OCI-LY3 (cell line): ENCODE measurements around the gene PUS10.

Experiments
- H2AFZ ChIP-seq: fragments of 200-600, 300-600 bp; shearing (Covaris generic); 2 replicates; pipeline ENCODE4 v1.6.0; 2014; ENCODE audit warnings: antibody characterized with exemption, low read depth, low read length
- H3K27ac ChIP-seq: fragments of 200-600, 300-600 bp; sonication (generic); 2 replicates; pipeline ENCODE4 v1.5.1; 2014; ENCODE audit warnings: mild to moderate bottlenecking, low read length, moderate library complexity, mixed read lengths
- H3K27me3 ChIP-seq: fragments of 200-600, 300-600 bp; sonication (generic); 2 replicates; pipeline ENCODE4 v1.6.1; 2014; ENCODE audit warnings: low read depth, low read length, mixed read lengths
- H3K36me3 ChIP-seq: fragments of 200-600, 300-600 bp; sonication (generic); replicated peaks from 2 replicates; pipeline ENCODE3; 2014; ENCODE audit warnings: low read depth, low read length, mixed read lengths
- H3K4me1 ChIP-seq: fragments of 300-600, 200-600 bp; sonication (generic); 2 replicates; pipeline ENCODE4 v1.6.1; 2014; ENCODE audit warnings: low read length, mixed read lengths
- H3K4me2 ChIP-seq: fragments of 200-600, 300-600 bp; sonication (generic); 2 replicates; pipeline ENCODE4 v1.6.1; 2014; ENCODE audit warnings: low read length, mixed read lengths
- H3K4me3 ChIP-seq: fragments of 300-600, 200-600 bp; sonication (generic); 2 replicates; pipeline ENCODE4 v1.5.1; 2014; ENCODE audit warnings: antibody characterized with exemption, mild to moderate bottlenecking, low read length, moderate library complexity
- H3K79me2 ChIP-seq: fragments of 300-600, 200-600 bp; shearing (Covaris generic); 2 replicates; pipeline ENCODE4 v1.6.1; 2014; ENCODE audit warnings: mild to moderate bottlenecking, low read length, mixed read lengths
- H3K9ac ChIP-seq: fragments of 300-600, 200-600 bp; shearing (Covaris generic); 2 replicates; pipeline ENCODE4 v1.6.0; 2014; ENCODE audit warnings: mild to moderate bottlenecking, low read length, moderate library complexity
- H3K9me3 ChIP-seq: fragments of 200-600, 300-600 bp; shearing (Covaris generic); 2 replicates; pipeline ENCODE4 v1.6.1; 2014; ENCODE audit warnings: low read length, mixed read lengths; ENCODE audit not compliant: insufficient read depth
- H4K20me1 ChIP-seq: fragments of 200-600, 300-600 bp; sonication (generic); 2 replicates; pipeline ENCODE4 v1.6.1; 2016; ENCODE audit warnings: low read length, mixed read lengths; ENCODE audit not compliant: insufficient read depth
- CTCF ChIP-seq: fragments of 200-600, 300-600 bp; sonication (generic); IDR thresholded peaks from 2 replicates; pipeline ENCODE4 v1.5.1; 2014; ENCODE audit warnings: antibody characterized with exemption, low read length, low read depth
- EZH2phosphoT487 ChIP-seq: fragments of 200-600 bp; shearing (Covaris generic); IDR thresholded peaks from 2 replicates; pipeline ENCODE4 v1.6.1; 2018; ENCODE audit warnings: antibody characterized with exemption, mixed run types, low read depth

PUS10 gene

GRCh38 chr2:60958800-60959199 lies 59.3 kb downstream of the PUS10 start:
- H3K9me3 ChIP-seq: no peaks in the 10 kb centered on the region
- no peak overlapping the region for H3K27ac ChIP-seq
- TF ChIP-seq CTCF (no peak), EZH2phosphoT487 (no peak)
- H3K4me3 ChIP-seq: no peak overlapping the region
- H3K9ac ChIP-seq: no peak overlapping the region
- no peaks in the 10 kb centered on the region for H3K79me2 ChIP-seq
- H3K36me3 ChIP-seq: peaks cover 5% of the 10 kb centered on the region
- no peaks in the 10 kb centered on the region for H3K27me3 ChIP-seq
- no peaks in the 10 kb centered on the region; the same call in 1 of the 2 replicates for H4K20me1 ChIP-seq
- no peak overlapping the region for H3K4me2 ChIP-seq
- H3K4me1 ChIP-seq: no peaks in the 10 kb centered on the region
- no peak overlapping the region for H2AFZ ChIP-seq

- Histone ChIP-seq H3K27me3 (no peaks in the 10 kb centered on the region), H3K79me2 (no peaks in the 10 kb centered on the region), H3K9ac (no peak overlapping the region), H3K27ac (no peak overlapping the region), H3K36me3 (peaks cover 9% of the 10 kb centered on the region), H3K4me2 (no peak overlapping the region), H3K4me3 (no peak overlapping the region), H3K9me3 (no peaks in the 10 kb centered on the region), H2AFZ (no peak overlapping the region), H3K4me1 (no peaks in the 10 kb centered on the region), H4K20me1 (no peaks in the 10 kb centered on the region; the same call in 1 of the 2 replicates)
- TF ChIP-seq CTCF (no peak), EZH2phosphoT487 (no peak)
Observed at GRCh38 chr2:60958361-60958760, 59.7 kb downstream of the PUS10 start.

GRCh38 chr2:60957643-60958042 lies 60.4 kb downstream of the PUS10 start:
- no peak overlapping the region for H2AFZ ChIP-seq
- no peak overlapping the region for H3K27ac ChIP-seq
- H3K4me3 ChIP-seq: no peak overlapping the region
- no peak overlapping the region for H3K4me2 ChIP-seq
- no peaks in the 10 kb centered on the region; the same call in 1 of the 2 replicates for H4K20me1 ChIP-seq
- peaks cover 15% of the 10 kb centered on the region for H3K36me3 ChIP-seq
- H3K9ac ChIP-seq: no peak overlapping the region
- H3K27me3 ChIP-seq: no peaks in the 10 kb centered on the region
- no peaks in the 10 kb centered on the region for H3K4me1 ChIP-seq
- no peak for TF ChIP-seq CTCF
- no peak for TF ChIP-seq EZH2phosphoT487
- no peaks in the 10 kb centered on the region for H3K9me3 ChIP-seq
- no peaks in the 10 kb centered on the region for H3K79me2 ChIP-seq

GRCh38 chr2:60957224-60957623 lies 60.8 kb downstream of the PUS10 start:
- H3K4me2 ChIP-seq: no peak overlapping the region
- H3K27me3 ChIP-seq: no peaks in the 10 kb centered on the region
- no peak overlapping the region for H3K9ac ChIP-seq
- H3K4me1 ChIP-seq: no peaks in the 10 kb centered on the region
- H3K27ac ChIP-seq: no peak overlapping the region
- H3K79me2 ChIP-seq: no peaks in the 10 kb centered on the region
- H4K20me1 ChIP-seq: no peaks in the 10 kb centered on the region; the same call in 1 of the 2 replicates
- H3K36me3 ChIP-seq: peaks cover 16% of the 10 kb centered on the region
- H3K4me3 ChIP-seq: no peak overlapping the region
- no peak overlapping the region for H2AFZ ChIP-seq
- no peaks in the 10 kb centered on the region for H3K9me3 ChIP-seq
- no peak for TF ChIP-seq CTCF
- TF ChIP-seq EZH2phosphoT487: no peak
